ENCODE measurements around the gene SUCLG2.
"Not testable (repeated sequence)": the region's sequence is repeated elsewhere in the genome, so short reads cannot be mapped to it uniquely, and the experiment has no call there.

SUCLG2 gene

GRCh38 chr3:67551361-67552016 is 102.9 kb downstream of the SUCLG2 start:
- FAIRE-seq, result no peak

DNA sequence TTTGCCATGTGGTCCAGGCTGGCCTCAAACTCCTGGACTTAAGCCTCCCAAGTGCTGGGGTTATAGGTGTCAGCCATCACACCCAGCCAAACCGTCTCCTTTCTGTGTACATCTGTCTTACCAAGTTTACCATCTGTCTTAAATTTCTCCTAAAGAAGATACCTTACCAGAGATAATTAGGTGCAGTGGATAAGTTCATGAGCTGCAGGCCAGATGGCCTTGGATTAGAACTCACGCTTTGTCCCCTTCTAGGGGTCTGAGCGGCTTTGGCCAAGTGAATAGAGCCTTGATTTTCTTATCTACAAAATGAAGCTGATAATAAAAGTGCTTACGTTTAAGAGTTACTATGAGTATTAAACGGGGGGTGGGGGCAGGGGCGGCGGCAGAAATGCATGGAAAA is 103.9 kb downstream of the SUCLG2 start:
- FAIRE-seq, result no peak

- not testable (repeated sequence) for FAIRE-seq
These were observed 111.7 kb downstream of the SUCLG2 start for GRCh38 chr3:67542502-67543250.

GRCh38 chr3:67540198-67540894 is 114.1 kb downstream of the SUCLG2 start:
- no peak for FAIRE-seq

- not testable (repeated sequence) for FAIRE-seq
These were observed 117.2 kb downstream of the SUCLG2 start for GRCh38 chr3:67537203-67537602.

- FAIRE-seq, result no peak
These were observed 119.4 kb downstream of the SUCLG2 start for GRCh38 chr3:67535006-67535405.

GRCh38 chr3:67534594-67534993 is 119.8 kb downstream of the SUCLG2 start:
- FAIRE-seq, result no peak

- no peak for FAIRE-seq
These were observed 123.0 kb downstream of the SUCLG2 start for GRCh38 chr3:67531181-67532101.

GRCh38 chr3:67529915-67530314 is 124.5 kb downstream of the SUCLG2 start:
- no peak for FAIRE-seq

DNA sequence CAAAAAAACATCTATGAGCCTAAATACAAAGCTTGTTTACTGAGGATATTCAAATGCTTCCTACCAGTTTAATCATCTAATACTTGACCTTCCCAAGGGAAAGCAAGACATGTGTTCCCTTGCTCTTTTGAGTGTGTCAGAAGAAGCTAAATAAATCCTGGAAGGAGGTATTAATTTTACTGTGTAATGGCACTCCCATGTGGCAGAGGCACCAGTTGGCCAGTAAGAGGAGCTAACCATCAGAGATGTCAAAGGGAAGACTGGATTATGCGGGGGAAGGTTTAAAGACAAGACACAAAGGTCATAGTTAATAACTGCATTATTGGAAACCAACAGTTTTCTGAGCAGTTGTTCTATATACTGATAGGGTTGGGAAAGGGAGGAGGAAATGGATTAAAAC is 125.1 kb downstream of the SUCLG2 start:
- no peak for FAIRE-seq

- FAIRE-seq, result no peak
These were observed 128.2 kb downstream of the SUCLG2 start for GRCh38 chr3:67526246-67526645.

- no peak for FAIRE-seq
These were observed 130.4 kb downstream of the SUCLG2 start for GRCh38 chr3:67524046-67524445.

DNA sequence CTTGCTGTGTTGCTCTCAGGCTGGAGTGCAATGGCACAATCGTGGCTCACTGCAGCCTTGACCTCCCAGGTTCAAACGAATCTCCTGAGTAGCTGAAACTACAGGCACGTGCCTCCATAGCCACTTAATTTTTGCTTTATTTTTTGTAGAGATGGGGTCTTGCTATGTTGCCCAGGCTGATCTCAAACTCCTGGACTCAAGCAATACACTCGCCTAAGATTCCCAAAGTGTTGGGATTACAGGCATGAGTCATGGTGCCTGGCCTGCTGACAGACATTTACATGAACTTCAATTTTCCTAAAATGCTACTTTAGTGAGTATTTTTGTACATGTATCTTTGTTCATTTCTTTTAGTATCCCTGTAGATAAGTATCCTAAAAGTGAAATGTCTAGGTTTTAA is 132.3 kb downstream of the SUCLG2 start:
- FAIRE-seq, result no peak

DNA sequence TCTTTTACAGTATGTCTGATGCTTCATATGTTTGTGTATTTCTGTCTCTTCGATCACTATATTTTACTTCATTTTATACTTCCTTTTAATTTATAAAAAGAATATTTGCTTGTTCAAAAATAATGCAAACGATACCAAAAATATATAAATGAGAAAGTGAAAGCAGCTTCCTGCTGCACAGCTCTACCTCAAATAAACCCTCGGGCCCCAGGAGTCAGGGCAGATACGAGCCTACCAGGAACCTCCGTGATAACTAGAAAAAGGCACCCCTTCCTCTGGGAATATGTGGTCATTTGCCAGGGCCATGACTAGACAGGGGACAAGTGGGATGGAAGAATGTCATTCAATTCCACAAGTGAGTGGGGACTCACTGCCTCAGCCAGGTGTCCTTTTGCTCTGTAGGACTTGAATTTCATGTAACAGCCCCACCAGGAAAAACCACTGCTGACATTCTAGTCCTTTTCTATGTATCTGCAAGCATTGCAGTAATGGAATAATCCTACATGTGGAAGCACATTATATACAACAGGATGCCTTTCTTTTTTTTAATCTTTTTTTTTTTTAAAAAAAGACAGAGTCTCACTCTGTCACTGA is 133.3 kb downstream of the SUCLG2 start:
- no peak for FAIRE-seq

DNA sequence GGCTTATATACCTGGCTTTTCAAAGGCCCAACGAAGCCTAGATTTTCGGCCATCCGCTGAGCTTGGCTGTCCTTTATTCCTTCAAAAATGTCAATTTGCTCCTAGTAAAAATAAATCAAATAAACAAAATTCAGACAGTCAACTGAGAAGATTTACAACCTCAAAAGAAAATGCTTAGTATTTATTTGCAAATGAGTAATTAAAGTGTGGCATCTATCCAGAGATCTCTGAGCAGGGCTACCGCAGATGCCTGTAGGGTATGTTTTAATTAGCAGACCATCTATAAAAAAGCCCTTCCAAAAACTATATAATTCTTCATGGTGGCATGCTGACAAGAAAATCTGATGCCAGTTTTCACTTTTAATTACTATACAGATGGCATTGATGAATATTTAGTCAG is 136.2 kb downstream of the SUCLG2 start:
- FAIRE-seq, result no peak

DNA sequence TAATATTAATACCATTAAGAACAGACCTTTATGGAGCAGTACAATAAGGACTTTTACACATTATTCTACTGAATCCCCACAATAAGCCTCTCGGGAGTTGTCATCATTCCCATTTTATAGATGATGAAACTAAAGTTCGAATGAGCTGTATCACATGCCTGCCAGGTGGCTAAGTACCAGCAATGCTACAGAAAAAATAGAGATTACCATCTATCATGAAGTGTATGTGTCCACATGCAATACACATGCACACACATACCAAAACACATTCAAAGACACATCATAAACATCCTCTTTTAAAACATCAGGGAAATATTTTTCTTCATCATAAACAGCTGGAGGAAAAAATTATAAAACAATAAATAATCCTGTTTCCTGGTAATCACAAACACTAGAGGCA is 136.6 kb downstream of the SUCLG2 start:
- FAIRE-seq, result no peak

DNA sequence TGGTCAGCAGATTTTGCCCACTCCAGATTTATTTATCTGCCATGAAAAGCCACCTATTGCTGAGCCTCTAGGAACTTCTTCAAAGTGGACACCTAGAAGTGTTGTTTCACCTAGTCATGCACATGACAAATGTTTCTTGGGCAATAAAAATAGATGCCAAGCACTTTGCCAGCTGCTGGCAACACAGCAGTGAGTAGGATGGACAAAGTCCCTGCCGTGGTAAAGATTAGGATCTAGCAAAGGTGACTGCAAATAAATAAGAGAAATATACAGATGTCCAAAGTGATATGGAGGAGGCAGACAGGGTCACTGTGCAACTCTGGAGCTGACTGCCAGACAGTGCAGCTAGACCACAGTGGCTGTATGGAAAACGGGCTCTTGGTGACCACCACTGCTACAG is 137.9 kb downstream of the SUCLG2 start:
- FAIRE-seq, result no peak

DNA sequence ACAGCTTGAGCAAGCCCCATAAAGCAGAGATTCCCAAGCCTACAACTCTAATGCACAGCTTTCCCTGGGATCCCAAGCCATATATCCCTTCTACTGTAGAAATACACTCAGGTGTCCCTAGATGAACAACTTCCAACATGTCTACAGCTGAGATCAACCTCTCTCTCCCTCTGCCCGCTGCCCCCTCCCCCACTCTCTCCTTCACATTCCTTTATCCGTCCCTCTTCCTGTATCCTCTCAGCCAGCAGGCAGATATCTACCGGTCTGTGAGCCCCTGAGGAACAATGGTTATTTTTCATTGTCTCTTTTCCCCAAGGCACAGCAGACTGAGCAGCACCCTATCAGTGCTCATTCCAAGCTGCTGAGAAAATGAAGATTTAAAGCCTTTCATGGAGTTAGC is 138.6 kb downstream of the SUCLG2 start:
- no peak for FAIRE-seq

DNA sequence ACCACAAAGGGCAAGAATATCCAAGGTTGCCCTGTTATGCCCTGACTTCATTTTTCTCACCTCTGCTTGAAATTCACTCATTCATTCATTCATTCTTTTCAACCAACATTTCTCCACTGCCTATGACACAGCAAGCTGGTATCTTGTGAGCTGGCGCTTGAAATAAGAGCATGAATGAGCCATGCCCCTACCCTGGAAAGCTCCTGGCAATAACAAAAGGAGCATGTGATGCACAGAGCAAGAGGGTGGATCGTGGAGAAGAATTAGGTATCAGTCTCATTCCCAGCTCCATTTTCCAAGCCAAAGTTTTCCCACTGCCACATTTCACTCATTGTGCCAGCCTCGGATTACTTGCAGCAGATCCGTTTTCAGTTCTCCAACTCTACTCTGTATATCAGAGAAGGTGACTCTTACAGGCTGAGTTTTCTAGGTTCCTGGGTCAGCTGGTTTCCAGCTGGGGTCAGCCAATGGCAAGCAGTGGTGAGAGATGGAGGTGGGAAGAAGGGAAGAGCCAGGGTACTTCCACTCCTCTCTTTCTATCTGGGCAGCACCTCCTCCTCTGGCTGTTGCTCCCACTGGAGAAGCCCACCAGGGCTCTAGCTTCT is 144.8 kb downstream of the SUCLG2 start:
- FAIRE-seq, result no peak

DNA sequence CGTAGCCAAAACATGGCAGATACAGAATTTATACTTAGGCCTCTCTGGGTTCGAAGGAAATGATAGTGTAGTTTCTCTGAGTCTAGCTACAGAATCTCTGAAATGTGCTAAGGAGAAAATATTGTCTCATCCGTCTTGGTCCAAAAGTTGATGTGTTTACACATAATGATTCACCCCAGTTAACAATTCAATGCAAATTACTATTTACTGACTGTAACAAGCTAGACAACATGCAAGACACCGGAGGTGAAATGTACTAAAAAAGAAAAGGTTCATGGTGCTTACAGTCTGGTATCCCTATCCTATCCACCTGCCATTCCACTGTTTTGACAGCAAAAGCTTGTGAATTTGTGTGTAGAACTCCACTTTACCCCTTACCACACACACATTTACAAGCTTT is 146.8 kb downstream of the SUCLG2 start:
- FAIRE-seq, result no peak

DNA sequence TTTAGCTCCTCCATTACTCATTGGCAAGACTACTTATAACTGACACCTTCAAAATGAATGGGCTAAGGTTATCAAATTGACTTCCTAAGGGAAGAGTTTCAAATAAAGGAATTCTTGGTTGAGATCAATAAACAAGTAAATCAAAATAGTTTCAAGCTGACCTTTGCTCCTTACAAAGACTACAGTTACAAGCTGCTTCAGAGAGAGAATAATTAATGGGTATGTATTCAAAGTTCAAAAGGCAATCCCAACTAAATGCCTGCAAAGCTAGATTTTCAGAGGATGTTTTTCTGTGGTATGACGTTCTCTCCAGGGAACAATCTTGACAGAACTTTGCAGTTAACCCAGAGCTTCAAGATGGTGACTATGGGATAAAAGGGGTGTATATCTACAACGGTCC is 153.7 kb downstream of the SUCLG2 start:
- FAIRE-seq, result no peak

DNA sequence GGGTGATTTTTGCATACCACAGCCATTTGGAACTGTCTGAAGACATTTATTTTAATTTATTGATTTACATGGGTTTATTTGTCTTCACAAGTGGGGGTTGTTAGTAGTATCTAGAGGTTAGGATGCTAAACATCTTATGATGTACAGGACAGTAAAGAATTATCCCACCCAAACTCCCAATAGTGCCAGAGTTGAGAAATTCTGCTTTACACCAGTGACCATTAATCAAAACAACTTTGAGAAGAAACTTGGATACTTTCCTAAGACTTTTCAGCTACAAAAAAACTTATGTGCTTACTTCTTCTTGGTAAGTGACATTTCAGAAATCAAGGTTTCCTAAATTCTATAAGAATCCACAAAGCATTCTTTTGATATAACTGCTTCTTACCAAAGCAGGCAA is 156.7 kb downstream of the SUCLG2 start:
- FAIRE-seq, result no peak

Data from G401.6 (cell line).